Ishikawa (cell line): ENCODE results near the gene MARF1.

ENCODE experiments used
- CEBPB ChIP-seq: IDR thresholded peaks from 2 replicates; pipeline ENCODE4 v1.6.1; 2012
- CREB1 ChIP-seq: IDR thresholded peaks from 2 replicates; pipeline ENCODE4 v1.6.1; 2012; ENCODE audit warnings: low read depth
- EGR1 ChIP-seq: IDR thresholded peaks from 2 replicates; pipeline ENCODE4 v1.6.1; 2012
- EP300 ChIP-seq: IDR thresholded peaks from 2 replicates; pipeline ENCODE4 v1.6.1; 2012; ENCODE audit warnings: borderline replicate concordance
- FOXM1 ChIP-seq: IDR thresholded peaks from 2 replicates; pipeline ENCODE4 v1.6.1; 2012; ENCODE audit warnings: low read depth, borderline replicate concordance
- NFIC ChIP-seq: IDR thresholded peaks from 2 replicates; pipeline ENCODE4 v1.6.1; 2012
- RAD21 ChIP-seq: IDR thresholded peaks from 2 replicates; pipeline ENCODE4 v1.6.1; 2012; ENCODE audit warnings: low read depth
- TAF1 ChIP-seq: IDR thresholded peaks from 2 replicates; pipeline ENCODE4 v1.6.1; 2012; ENCODE audit warnings: low read depth, mild to moderate bottlenecking
- TCF12 ChIP-seq: IDR thresholded peaks from 2 replicates; pipeline ENCODE4 v1.6.1; 2012; ENCODE audit warnings: low read depth
- TEAD4 ChIP-seq: IDR thresholded peaks from 2 replicates; pipeline ENCODE4 v1.6.1; 2012
- USF1 ChIP-seq: IDR thresholded peaks from 2 replicates; pipeline ENCODE4 v1.6.1; 2012
- YY1 ChIP-seq: IDR thresholded peaks from 2 replicates; pipeline ENCODE4 v1.6.1; 2012; ENCODE audit warnings: low read depth
- ZBTB7A ChIP-seq: IDR thresholded peaks from 2 replicates; pipeline ENCODE4 v1.6.1; 2012; ENCODE audit warnings: low read depth
- TF ChIP-seq, protein P1 (sequence below): IDR thresholded peaks from 2 replicates; pipeline ENCODE4 v1.6.1; 2012; ENCODE audit warnings: low read depth, mild to moderate bottlenecking
- TF ChIP-seq, protein P2 (sequence below): IDR thresholded peaks from 2 replicates; pipeline ENCODE4 v1.6.1; 2012

The MARF1 gene

DNA sequence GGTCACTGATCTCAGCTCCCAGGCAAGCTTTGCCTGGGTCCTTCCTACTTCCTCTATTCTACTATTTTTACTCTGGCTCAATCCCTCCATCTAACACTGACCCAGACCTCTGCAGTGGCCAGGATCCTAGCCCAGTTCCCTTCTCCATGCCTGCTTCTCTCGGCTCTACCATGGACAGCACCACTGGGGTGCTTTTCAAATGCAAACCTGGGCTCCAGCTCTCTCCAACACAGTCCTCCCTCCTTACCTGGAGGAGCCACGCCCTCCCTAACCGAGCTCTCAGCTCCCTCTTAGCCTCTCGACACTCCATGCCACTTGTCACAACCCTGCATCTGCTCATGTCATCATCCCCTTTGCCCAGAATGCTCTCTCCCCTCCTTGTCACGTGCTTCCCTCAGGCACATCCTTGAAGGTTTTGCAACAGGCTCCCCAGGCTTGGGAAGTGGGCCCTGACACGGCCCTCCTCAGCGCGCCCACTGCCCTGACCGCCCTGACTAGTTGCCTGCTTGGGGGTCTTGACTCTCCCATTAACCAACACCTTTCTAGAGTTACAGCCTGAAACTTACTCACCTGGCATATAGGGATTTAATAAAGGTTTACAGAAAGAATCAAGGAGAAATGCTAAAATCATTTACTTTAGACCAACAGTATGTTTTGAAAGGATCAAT, 41.6 kb downstream of the MARF1 start:
- TF ChIP-seq, protein P1, sequence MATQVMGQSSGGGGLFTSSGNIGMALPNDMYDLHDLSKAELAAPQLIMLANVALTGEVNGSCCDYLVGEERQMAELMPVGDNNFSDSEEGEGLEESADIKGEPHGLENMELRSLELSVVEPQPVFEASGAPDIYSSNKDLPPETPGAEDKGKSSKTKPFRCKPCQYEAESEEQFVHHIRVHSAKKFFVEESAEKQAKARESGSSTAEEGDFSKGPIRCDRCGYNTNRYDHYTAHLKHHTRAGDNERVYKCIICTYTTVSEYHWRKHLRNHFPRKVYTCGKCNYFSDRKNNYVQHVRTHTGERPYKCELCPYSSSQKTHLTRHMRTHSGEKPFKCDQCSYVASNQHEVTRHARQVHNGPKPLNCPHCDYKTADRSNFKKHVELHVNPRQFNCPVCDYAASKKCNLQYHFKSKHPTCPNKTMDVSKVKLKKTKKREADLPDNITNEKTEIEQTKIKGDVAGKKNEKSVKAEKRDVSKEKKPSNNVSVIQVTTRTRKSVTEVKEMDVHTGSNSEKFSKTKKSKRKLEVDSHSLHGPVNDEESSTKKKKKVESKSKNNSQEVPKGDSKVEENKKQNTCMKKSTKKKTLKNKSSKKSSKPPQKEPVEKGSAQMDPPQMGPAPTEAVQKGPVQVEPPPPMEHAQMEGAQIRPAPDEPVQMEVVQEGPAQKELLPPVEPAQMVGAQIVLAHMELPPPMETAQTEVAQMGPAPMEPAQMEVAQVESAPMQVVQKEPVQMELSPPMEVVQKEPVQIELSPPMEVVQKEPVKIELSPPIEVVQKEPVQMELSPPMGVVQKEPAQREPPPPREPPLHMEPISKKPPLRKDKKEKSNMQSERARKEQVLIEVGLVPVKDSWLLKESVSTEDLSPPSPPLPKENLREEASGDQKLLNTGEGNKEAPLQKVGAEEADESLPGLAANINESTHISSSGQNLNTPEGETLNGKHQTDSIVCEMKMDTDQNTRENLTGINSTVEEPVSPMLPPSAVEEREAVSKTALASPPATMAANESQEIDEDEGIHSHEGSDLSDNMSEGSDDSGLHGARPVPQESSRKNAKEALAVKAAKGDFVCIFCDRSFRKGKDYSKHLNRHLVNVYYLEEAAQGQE = peak; percentile 87
- TF ChIP-seq RAD21 = no peak

GRCh38 chr16:15599303-15600070, 43.5 kb downstream of the MARF1 start:
- TF ChIP-seq EGR1 (no peak), YY1 (no peak)

DNA sequence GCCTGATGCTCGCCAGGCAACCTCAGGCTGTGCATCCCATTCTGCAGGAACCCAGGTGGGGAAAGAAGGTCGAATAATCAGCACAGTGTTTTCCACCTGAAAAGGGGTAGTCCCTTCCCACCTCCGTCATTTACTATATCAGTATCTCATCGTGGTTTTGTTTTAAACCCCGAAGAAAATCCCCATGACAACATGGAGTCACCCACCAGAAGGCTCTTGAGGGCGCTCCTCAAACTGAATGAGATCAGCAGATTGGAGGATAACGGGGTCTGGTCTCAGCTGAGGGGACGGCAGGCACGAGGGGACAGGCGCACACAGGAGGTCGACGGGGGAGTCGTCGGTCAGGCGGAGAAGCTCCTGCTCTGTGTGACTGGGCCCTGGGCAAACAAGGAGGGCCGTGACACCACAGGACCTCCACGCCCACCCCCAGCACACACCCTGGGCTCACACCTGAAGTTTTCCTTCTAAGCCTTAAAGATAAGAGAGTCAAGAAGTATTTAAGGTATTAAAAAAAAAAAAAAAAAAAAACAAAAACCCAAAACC, 44.2 kb downstream of the MARF1 start:
- TF ChIP-seq USF1 (no peak), ZBTB7A (no peak), EGR1 (no peak), TEAD4 (no peak), CREB1 (no peak)
- TF ChIP-seq, protein P2, sequence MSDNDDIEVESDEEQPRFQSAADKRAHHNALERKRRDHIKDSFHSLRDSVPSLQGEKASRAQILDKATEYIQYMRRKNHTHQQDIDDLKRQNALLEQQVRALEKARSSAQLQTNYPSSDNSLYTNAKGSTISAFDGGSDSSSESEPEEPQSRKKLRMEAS = no peak

- no peak for TF ChIP-seq RAD21
- no peak for TF ChIP-seq ZBTB7A
- TF ChIP-seq CEBPB = no peak
- TF ChIP-seq YY1 = no peak
- TF ChIP-seq, protein P2 = no peak
Measured at GRCh38 chr16:15597822-15598647, 44.9 kb downstream of the MARF1 start.

DNA sequence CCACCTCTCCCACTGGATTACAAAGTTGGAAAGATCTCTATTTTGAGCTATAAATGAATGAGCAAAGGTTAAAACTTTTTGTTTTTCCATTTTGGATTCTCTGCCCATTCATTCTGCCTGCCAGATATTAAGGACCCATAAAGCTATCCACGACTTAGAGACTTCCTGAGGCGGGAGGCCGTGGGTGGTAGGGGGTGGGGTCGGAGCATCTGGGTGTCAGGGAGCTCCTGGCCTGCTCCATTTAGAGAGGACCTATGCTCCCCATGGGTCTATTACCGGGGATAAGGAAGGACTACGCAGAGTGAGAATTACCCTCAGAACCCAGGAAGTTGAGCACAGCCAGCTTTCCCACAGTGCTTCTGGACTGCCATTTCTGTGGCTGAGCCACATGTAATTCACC, 45.8 kb downstream of the MARF1 start:
- TF ChIP-seq TAF1 = no peak
- no peak for TF ChIP-seq CEBPB
- no peak for TF ChIP-seq TEAD4
- no peak for TF ChIP-seq RAD21
- no peak for TF ChIP-seq USF1
- TF ChIP-seq EP300 = no peak
- no peak for TF ChIP-seq YY1
- TF ChIP-seq, protein P2 = no peak
- no peak for TF ChIP-seq TCF12

- TF ChIP-seq FOXM1 = no peak
- no peak for TF ChIP-seq TCF12
- no peak for TF ChIP-seq USF1
- TF ChIP-seq YY1 = no peak
- no peak for TF ChIP-seq TAF1
- TF ChIP-seq CEBPB = no peak
- no peak for TF ChIP-seq TEAD4
Measured at GRCh38 chr16:15594711-15595320, 48.1 kb downstream of the MARF1 start.

DNA sequence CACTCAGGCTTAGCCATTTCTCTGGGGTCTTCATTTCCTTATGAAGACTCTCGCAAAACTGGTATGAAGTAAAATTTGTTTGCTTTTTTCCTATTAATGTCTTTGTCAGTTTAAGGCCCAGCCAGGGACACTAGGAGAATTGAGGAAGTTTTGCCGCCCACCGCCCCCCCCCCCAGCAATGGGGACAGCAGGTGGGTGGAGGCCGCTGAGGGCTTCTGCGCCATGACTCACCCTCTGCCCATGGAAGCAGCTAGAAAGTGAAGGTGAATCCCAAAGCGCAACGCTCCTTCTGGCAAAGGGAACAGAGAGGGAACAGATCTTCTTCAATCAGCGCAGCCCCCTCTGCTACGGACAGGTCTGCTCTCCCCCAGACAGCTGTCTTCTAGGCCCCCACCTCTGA, 49.7 kb downstream of the MARF1 start:
- TF ChIP-seq FOXM1 = no peak
- TF ChIP-seq TCF12 = no peak
- TF ChIP-seq ZBTB7A = no peak
- no peak for TF ChIP-seq EGR1
- TF ChIP-seq, protein P1 = no peak
- TF ChIP-seq RAD21 = no peak
- no peak for TF ChIP-seq NFIC
- no peak for TF ChIP-seq CEBPB
- no peak for TF ChIP-seq CREB1
- no peak for TF ChIP-seq TAF1
- no peak for TF ChIP-seq EP300
- TF ChIP-seq, protein P2 = no peak
